GM18951 (cell line): ENCODE results near the gene FBXO36.

Source experiments
- POLR2A ChIP-seq: IDR thresholded peaks from 4 replicates; pipeline ENCODE4 v1.6.1; 2011; ENCODE audit warnings: mild to moderate bottlenecking; ENCODE audit not compliant: insufficient read length, insufficient read depth; ENCODE audit errors: extremely low read depth
- in situ Hi-C: fragments of 300-500 bp; cut with MboI; formaldehyde crosslinking; loops from one replicate; pipeline ENCODE4 v1.12.0; 2022; ENCODE audit warnings: low sequenced_read_pairs, mixed read lengths, inconsistent platforms; ENCODE audit not compliant: unreplicated experiment

FBXO36 gene

GRCh38 chr2:229969921-229970320 lies 47.6 kb downstream of the FBXO36 start:
- TF ChIP-seq POLR2A = no peak
- in situ Hi-C loops = no loop called here

GRCh38 chr2:229970406-229970805 lies 48.1 kb downstream of the FBXO36 start:
- no peak for TF ChIP-seq POLR2A
- in situ Hi-C loops = no loop called here

GRCh38 chr2:229971298-229971790 lies 49.0 kb downstream of the FBXO36 start:
- TF ChIP-seq POLR2A = no peak
- in situ Hi-C loops = no loop called here

- in situ Hi-C loops = no loop called here
- TF ChIP-seq POLR2A = no peak
These were observed 52.0 kb downstream of the FBXO36 start for GRCh38 chr2:229974266-229974665.

- no peak for TF ChIP-seq POLR2A
- in situ Hi-C loops = no loop called here
These were observed 58.3 kb downstream of the FBXO36 start for GRCh38 chr2:229980431-229981184.

- no peak for TF ChIP-seq POLR2A
- in situ Hi-C loops = no loop called here
These were observed 70.9 kb downstream of the FBXO36 start for GRCh38 chr2:229993236-229993635.

GRCh38 chr2:229996320-229996719 lies 74.0 kb downstream of the FBXO36 start:
- no peak for TF ChIP-seq POLR2A
- in situ Hi-C loops = no loop called here

GRCh38 chr2:229997565-229997964 lies 75.3 kb downstream of the FBXO36 start:
- in situ Hi-C loops = no loop called here
- no peak for TF ChIP-seq POLR2A

- in situ Hi-C loops = loop anchor here (25.0 kb wide), 1 partner anchor 787 kb away; no protein-coding TSS in a partner anchor
These were observed 78.0 kb downstream of the FBXO36 start for GRCh38 chr2:230000118-230000841.

GRCh38 chr2:230007931-230008707 lies 85.8 kb downstream of the FBXO36 start:
- no peak for TF ChIP-seq POLR2A
- in situ Hi-C loops = loop anchor here (5.0 to 25.0 kb wide), 2 partner anchors 604 to 779 kb away; no protein-coding TSS in a partner anchor

More at GRCh38 chr2:230000118-230000841, 78.0 kb downstream of the FBXO36 start:
- no peak for TF ChIP-seq POLR2A

- no peak for TF ChIP-seq POLR2A
- in situ Hi-C loops = loop anchor here (5.0 to 25.0 kb wide), 2 partner anchors 604 to 779 kb away; no protein-coding TSS in a partner anchor
These were observed 86.4 kb downstream of the FBXO36 start for GRCh38 chr2:230008708-230009066.

- TF ChIP-seq POLR2A = no peak
- in situ Hi-C loops = loop anchor here (25.0 kb wide), 1 partner anchor 777 kb away; no protein-coding TSS in a partner anchor
These were observed 88.2 kb downstream of the FBXO36 start for GRCh38 chr2:230010501-230010900.

GRCh38 chr2:230011617-230012016 lies 89.3 kb downstream of the FBXO36 start:
- TF ChIP-seq POLR2A = no peak
- in situ Hi-C loops = loop anchor here (25.0 kb wide), 1 partner anchor 776 kb away; no protein-coding TSS in a partner anchor
